Left lung (tissue), 10 donors: ENCODE data around the gene TRAF3IP1. TPM values are rescaled to one million over a fixed set of nuclear protein-coding genes. Genes with fewer than 3 reads are reported as not detected.
A peak's percentile ranks its signal among the peaks of the same experiment; 100 is the strongest.
"Not testable (repeated sequence)": the region's sequence is repeated elsewhere in the genome, so short reads cannot be mapped to it uniquely, and the experiment has no call there.

Experiments used
- ATAC-seq: fragments of 200-7000 bp; cut with Tn5 transposase; one replicate; pipeline ENCODE4 v1.9.1; 2020; ENCODE audit warnings: moderate library complexity
- DNase-seq, 4 donors: peaks; one replicate each; pipeline ENCODE4 v3.0.0-alpha.2; 2013 to 2020
- H3K27ac ChIP-seq, 2 donors: fragments of 200-600 bp; sonication (generic) in 1 of 2; one replicate each; pipeline versions ENCODE4 v1.5.0 to v1.8.0; 2020 to 2021
- H3K27me3 ChIP-seq, 2 donors: fragments of 200-600 bp; sonication (generic) in 1 of 2; one replicate each; pipeline versions ENCODE4 v1.5.0 to v1.8.0; 2020 to 2021
- H3K36me3 ChIP-seq, 2 donors: fragments of 200-600 bp; sonication (generic) in 1 of 2; one replicate each; pipeline versions ENCODE4 v1.5.0 to v1.8.0; 2020 to 2021
- H3K4me1 ChIP-seq, 2 donors: fragments of 200-600 bp; one replicate each; pipeline ENCODE4 v1.8.0; 2021
- H3K4me3 ChIP-seq, 2 donors: fragments of 200-600 bp; sonication (generic) in 1 of 2; one replicate each; pipeline versions ENCODE4 v1.5.0 to v1.8.0; 2020 to 2021; ENCODE audit warnings: mild to moderate bottlenecking in 1 of 2
- H3K9me3 ChIP-seq, 2 donors: fragments of 200-600 bp; sonication (generic) in 1 of 2; one replicate each; pipeline versions ENCODE4 v1.5.0 to v1.8.0; 2020 to 2021
- CTCF ChIP-seq, 2 donors: fragments of 200-600 bp; sonication (generic) in 1 of 2; IDR thresholded peaks; one replicate each; pipeline versions ENCODE4 v1.5.0 to v1.8.0; 2021; ENCODE audit warnings: antibody characterized with exemption in 2 of 2
- intact Hi-C, 2 donors: fragments of 100-400 bp; cut with DNase I; formaldehyde crosslinking; loops; one replicate each; pipeline versions ENCODE4 v1.11.2 to v1.14.2; 2022
- polyA plus RNA-seq, 6 donors: library from polyadenylated mRNA; unstranded; fragments of 120-200 nt; gene quantifications; one replicate each; pipeline ENCODE4 v1.2.1, GENCODE V29; 2013; ENCODE audit not compliant: insufficient read length in 6 of 6
- total RNA-seq, 2 donors: library from RNA; stranded (reverse); fragmentation: NEBNext Ultra II Directional; extraction: Animal tissue kit (Norgen Biotek cat#: 25700); gene quantifications; one replicate each; pipeline ENCODE4 v1.2.1, GENCODE V29; 2021
- donor health status: DM: no; HTN: yes; CAD: no.
- donor health status: DM: no; HTN: no; CAD: no.

The TRAF3IP1 gene
- total and polyA plus RNA-seq, 8 donors, result 11.6 to 22.6 (median 19.7) TPM

GRCh38 chr2:238305092-238305862, 15.0 kb upstream of the TRAF3IP1 start:
- Histone ChIP-seq H3K4me1 (peaks cover under 1 to 3% of the 10 kb centered on the region in 2 donors), H3K36me3 (no peaks in the 10 kb centered on the region), H3K27ac (no peak overlapping the region), H3K4me3 (no peak overlapping the region), H3K9me3 (no peaks in the 10 kb centered on the region), H3K27me3 (no peaks in the 10 kb centered on the region)
- no peak for ATAC-seq
- intact Hi-C loops, result no loop called here
- DNase-seq, result peak in 1 of 4 donors; percentile 19
- peak in 1 of 2 donors; percentile 14 for TF ChIP-seq CTCF (IDR thresholded peaks at IDR 0.05)

- DNase-seq (no peak), ATAC-seq (no peak)
- no peak for TF ChIP-seq CTCF (IDR thresholded peaks at IDR 0.05)
- Histone ChIP-seq H3K9me3 (no peaks in the 10 kb centered on the region), H3K4me3 (no peak overlapping the region), H3K27me3 (no peaks in the 10 kb centered on the region), H3K27ac (no peak overlapping the region), H3K36me3 (no peaks in the 10 kb centered on the region), H3K4me1 (no peaks in the 10 kb centered on the region)
- intact Hi-C loops, result no loop called here
Observed at GRCh38 chr2:238305965-238306671, 14.2 kb upstream of the TRAF3IP1 start.

- Histone ChIP-seq H3K9me3 (no peaks in the 10 kb centered on the region), H3K4me3 (no peak overlapping the region), H3K4me1 (no peaks in the 10 kb centered on the region), H3K27me3 (no peaks in the 10 kb centered on the region), H3K27ac (no peak overlapping the region), H3K36me3 (no peaks in the 10 kb centered on the region)
- no peak for TF ChIP-seq CTCF (IDR thresholded peaks at IDR 0.05)
- ATAC-seq (no peak), DNase-seq (peak in 1 of 4 donors; percentile 11)
- intact Hi-C loops, result no loop called here
Observed at GRCh38 chr2:238306672-238306998, 13.7 kb upstream of the TRAF3IP1 start.

- DNase-seq (peak in 1 of 4 donors; percentile 11), ATAC-seq (no peak)
- intact Hi-C loops, result no loop called here
- H3K27ac ChIP-seq, result no peak overlapping the region
- no peak for TF ChIP-seq CTCF (IDR thresholded peaks at IDR 0.05)
- no peaks in the 10 kb centered on the region for H3K4me1 ChIP-seq
- no peaks in the 10 kb centered on the region for H3K9me3 ChIP-seq
- H3K4me3 ChIP-seq, result no peak overlapping the region
- H3K27me3 ChIP-seq, result no peaks in the 10 kb centered on the region
- no peaks in the 10 kb centered on the region for H3K36me3 ChIP-seq
Observed at GRCh38 chr2:238308177-238308576, 12.1 kb upstream of the TRAF3IP1 start.

- not testable (repeated sequence) for H3K36me3 ChIP-seq
Observed at GRCh38 chr2:238310721-238311120, 9.6 kb upstream of the TRAF3IP1 start.

More at GRCh38 chr2:238310721-238311120, 9.6 kb upstream of the TRAF3IP1 start:
- ATAC-seq, H3K4me1 ChIP-seq, DNase-seq, H3K9me3 ChIP-seq, H3K4me3 ChIP-seq, H3K27me3 ChIP-seq, H3K27ac ChIP-seq, intact Hi-C loops: not testable (repeated sequence)
